ENCODE data around the gene RAI1. TPM values are rescaled to one million over a fixed set of nuclear protein-coding genes. Genes with fewer than 3 reads are reported as not detected.

Gene RAI1
- total and polyA plus RNA-seq, 10 of the 15 experiments (the other 5 are each of a cell fraction or from before 2014, with no cell fraction given) = 0.66 to 37.7 (median 6.0) TPM

DNA sequence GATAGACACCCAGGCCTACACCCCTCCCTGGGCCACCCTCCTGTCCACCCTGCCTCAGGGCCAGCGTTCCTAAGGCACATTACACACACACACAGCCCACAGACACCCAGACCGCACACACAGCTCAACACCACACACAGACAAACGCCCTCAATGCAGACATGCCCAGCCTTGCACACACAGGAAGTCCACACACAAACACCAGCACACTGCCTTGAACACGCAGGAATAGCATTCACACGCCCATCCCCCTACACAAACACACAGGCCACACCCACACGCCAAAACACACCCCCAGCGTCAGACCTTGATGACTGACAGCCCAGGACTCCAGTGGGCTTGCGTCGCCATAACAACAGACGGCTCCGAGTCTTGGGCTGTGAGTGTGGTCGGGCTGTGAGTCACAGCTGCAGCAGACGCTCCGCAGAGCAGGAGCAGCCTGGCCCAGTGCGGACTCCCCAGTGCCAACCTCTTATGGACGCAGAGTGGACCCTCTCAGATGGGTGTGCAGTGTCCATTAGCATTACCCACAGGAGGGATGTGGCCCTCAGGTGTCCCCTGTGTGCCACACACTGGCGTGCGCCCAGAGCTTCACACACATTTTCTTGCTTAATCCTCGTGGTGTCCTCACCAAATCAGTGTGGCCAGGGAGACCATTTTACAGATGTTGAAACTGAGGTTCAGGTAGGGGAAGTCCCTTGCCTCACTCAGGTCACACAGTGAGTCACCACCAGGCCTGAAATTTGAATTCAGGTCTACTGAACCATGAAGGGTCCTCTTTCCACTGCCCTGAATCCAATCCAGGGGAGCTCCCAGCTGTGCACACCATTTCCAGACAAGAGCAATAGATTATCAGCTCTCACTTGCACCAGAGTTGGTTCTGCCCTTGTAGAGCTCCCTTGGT lies 17.8 kb upstream of the RAI1 start (continued):
- TF ChIP-seq, protein P1, sequence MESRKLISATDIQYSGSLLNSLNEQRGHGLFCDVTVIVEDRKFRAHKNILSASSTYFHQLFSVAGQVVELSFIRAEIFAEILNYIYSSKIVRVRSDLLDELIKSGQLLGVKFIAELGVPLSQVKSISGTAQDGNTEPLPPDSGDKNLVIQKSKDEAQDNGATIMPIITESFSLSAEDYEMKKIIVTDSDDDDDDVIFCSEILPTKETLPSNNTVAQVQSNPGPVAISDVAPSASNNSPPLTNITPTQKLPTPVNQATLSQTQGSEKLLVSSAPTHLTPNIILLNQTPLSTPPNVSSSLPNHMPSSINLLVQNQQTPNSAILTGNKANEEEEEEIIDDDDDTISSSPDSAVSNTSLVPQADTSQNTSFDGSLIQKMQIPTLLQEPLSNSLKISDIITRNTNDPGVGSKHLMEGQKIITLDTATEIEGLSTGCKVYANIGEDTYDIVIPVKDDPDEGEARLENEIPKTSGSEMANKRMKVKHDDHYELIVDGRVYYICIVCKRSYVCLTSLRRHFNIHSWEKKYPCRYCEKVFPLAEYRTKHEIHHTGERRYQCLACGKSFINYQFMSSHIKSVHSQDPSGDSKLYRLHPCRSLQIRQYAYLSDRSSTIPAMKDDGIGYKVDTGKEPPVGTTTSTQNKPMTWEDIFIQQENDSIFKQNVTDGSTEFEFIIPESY (IDR thresholded peaks at IDR 0.05) = 0 out of 2 replicates have a peak, but pooled peaks have one; percentile 17
- peak; percentile 46; the same call in 1 of the 2 replicates for TF ChIP-seq PAX5 (IDR thresholded peaks at IDR 0.05; ENCODE audit: borderline replicate concordance, low read depth, low read length)
- no peak for TF ChIP-seq BCL11A (IDR thresholded peaks at IDR 0.05; ENCODE audit: low read depth, low read length)
- TF ChIP-seq, protein P2, sequence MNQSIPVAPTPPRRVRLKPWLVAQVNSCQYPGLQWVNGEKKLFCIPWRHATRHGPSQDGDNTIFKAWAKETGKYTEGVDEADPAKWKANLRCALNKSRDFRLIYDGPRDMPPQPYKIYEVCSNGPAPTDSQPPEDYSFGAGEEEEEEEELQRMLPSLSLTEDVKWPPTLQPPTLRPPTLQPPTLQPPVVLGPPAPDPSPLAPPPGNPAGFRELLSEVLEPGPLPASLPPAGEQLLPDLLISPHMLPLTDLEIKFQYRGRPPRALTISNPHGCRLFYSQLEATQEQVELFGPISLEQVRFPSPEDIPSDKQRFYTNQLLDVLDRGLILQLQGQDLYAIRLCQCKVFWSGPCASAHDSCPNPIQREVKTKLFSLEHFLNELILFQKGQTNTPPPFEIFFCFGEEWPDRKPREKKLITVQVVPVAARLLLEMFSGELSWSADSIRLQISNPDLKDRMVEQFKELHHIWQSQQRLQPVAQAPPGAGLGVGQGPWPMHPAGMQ (IDR thresholded peaks at IDR 0.05; ENCODE audit: borderline replicate concordance) = no peak
- TF ChIP-seq, protein P3, sequence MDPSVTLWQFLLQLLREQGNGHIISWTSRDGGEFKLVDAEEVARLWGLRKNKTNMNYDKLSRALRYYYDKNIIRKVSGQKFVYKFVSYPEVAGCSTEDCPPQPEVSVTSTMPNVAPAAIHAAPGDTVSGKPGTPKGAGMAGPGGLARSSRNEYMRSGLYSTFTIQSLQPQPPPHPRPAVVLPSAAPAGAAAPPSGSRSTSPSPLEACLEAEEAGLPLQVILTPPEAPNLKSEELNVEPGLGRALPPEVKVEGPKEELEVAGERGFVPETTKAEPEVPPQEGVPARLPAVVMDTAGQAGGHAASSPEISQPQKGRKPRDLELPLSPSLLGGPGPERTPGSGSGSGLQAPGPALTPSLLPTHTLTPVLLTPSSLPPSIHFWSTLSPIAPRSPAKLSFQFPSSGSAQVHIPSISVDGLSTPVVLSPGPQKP (IDR thresholded peaks at IDR 0.05; ENCODE audit: low read depth, low read length) = no peak
- TF ChIP-seq ASH2L (IDR thresholded peaks at IDR 0.05; ENCODE audit: borderline replicate concordance, low read depth) = 0 out of 2 replicates have a peak, but pooled peaks have one; percentile 63
- TF ChIP-seq EGR1 (IDR thresholded peaks at IDR 0.05; ENCODE audit: borderline replicate concordance in 1 of 2, low read depth in 2 of 2, low read length in 2 of 2) = no peak
- peak; percentile 85 for TF ChIP-seq MXI1 (IDR thresholded peaks at IDR 0.05; ENCODE audit: low read depth, low read length)
- TF ChIP-seq, protein P4, sequence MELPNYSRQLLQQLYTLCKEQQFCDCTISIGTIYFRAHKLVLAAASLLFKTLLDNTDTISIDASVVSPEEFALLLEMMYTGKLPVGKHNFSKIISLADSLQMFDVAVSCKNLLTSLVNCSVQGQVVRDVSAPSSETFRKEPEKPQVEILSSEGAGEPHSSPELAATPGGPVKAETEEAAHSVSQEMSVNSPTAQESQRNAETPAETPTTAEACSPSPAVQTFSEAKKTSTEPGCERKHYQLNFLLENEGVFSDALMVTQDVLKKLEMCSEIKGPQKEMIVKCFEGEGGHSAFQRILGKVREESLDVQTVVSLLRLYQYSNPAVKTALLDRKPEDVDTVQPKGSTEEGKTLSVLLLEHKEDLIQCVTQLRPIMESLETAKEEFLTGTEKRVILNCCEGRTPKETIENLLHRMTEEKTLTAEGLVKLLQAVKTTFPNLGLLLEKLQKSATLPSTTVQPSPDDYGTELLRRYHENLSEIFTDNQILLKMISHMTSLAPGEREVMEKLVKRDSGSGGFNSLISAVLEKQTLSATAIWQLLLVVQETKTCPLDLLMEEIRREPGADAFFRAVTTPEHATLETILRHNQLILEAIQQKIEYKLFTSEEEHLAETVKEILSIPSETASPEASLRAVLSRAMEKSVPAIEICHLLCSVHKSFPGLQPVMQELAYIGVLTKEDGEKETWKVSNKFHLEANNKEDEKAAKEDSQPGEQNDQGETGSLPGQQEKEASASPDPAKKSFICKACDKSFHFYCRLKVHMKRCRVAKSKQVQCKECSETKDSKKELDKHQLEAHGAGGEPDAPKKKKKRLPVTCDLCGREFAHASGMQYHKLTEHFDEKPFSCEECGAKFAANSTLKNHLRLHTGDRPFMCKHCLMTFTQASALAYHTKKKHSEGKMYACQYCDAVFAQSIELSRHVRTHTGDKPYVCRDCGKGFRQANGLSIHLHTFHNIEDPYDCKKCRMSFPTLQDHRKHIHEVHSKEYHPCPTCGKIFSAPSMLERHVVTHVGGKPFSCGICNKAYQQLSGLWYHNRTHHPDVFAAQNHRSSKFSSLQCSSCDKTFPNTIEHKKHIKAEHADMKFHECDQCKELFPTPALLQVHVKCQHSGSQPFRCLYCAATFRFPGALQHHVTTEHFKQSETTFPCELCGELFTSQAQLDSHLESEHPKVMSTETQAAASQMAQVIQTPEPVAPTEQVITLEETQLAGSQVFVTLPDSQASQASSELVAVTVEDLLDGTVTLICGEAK (IDR thresholded peaks at IDR 0.05; ENCODE audit: borderline replicate concordance) = no peak
- no peak for TF ChIP-seq RAD21 (IDR thresholded peaks at IDR 0.05; ENCODE audit: insufficient read depth, low read depth, low read length)
- peak; percentile 5 to 32; a peak in 1 of 4 replicates for TF ChIP-seq IKZF2 (IDR thresholded peaks at IDR 0.05)
- peak; percentile 19 for TF ChIP-seq RUNX3 (IDR thresholded peaks at IDR 0.05; ENCODE audit: low read length)
- TF ChIP-seq ZBED1 (IDR thresholded peaks at IDR 0.05; ENCODE audit: borderline replicate concordance) = no peak
- peak; percentile 7; the same call in 1 of the 2 replicates for TF ChIP-seq SIN3A (IDR thresholded peaks at IDR 0.05; ENCODE audit: low read depth, low read length)
- no peak for TF ChIP-seq RB1 (IDR thresholded peaks at IDR 0.05; ENCODE audit: borderline replicate concordance)
- no peak for TF ChIP-seq POLR2AphosphoS5 (IDR thresholded peaks at IDR 0.05; ENCODE audit: low read length)
- TF ChIP-seq MEF2B (IDR thresholded peaks at IDR 0.05; ENCODE audit: partially characterized antibody, poor library complexity, severe bottlenecking) = peak; percentile 33
- TF ChIP-seq IKZF1 (conservative IDR thresholded peaks at IDR 0.05) = peak; percentile 24; the same call in 1 of the 2 replicates
- peak; percentile 32; the same call in 1 of the 2 replicates for TF ChIP-seq ATF7 (IDR thresholded peaks at IDR 0.05; ENCODE audit: low read depth)
- 0 out of 4 replicates have a peak, but pooled peaks of 1 of the 2 experiments have one; percentile 32 for TF ChIP-seq SRF (IDR thresholded peaks at IDR 0.05; ENCODE audit: low read depth in 2 of 2, low read length in 2 of 2)
- TF ChIP-seq CHD2 (IDR thresholded peaks at IDR 0.05; ENCODE audit: borderline replicate concordance, low read depth, low read length) = peak; percentile 84
